Nephron progenitor cell (in vitro differentiated cells): ENCODE measurements around the gene ZDBF2.

Experiments used
- DNase-seq: peaks from one replicate; pipeline ENCODE4 v3.0.0; 2021
- H3K27ac Mint-ChIP-seq: 2 replicates; pipeline ENCODE4 v1.8.0; 2021; ENCODE audit warnings: mild to moderate bottlenecking, moderate library complexity, mixed read lengths
- H3K27me3 Mint-ChIP-seq: 2 replicates; pipeline ENCODE4 v1.8.0; 2021; ENCODE audit warnings: mild to moderate bottlenecking, low read depth, mixed read lengths; ENCODE audit not compliant: poor library complexity
- H3K36me3 Mint-ChIP-seq: 2 replicates; pipeline ENCODE4 v1.8.0; 2021; ENCODE audit warnings: low read depth, mixed read lengths
- H3K4me1 Mint-ChIP-seq: 2 replicates; pipeline ENCODE4 v1.8.0; 2021; ENCODE audit warnings: mixed read lengths
- H3K4me3 Mint-ChIP-seq: 2 replicates; pipeline ENCODE4 v1.8.0; 2021; ENCODE audit warnings: mild to moderate bottlenecking, moderate library complexity, mixed read lengths
- H3K9me3 Mint-ChIP-seq: 2 replicates; pipeline ENCODE4 v1.8.0; 2021; ENCODE audit warnings: mild to moderate bottlenecking, moderate library complexity, mixed read lengths
- CTCF ChIP-seq: fragments of 200-600 bp; sonication (generic); IDR thresholded peaks from 2 replicates; pipeline ENCODE4 v1.5.0; 2021; ENCODE audit warnings: antibody characterized with exemption

ZDBF2 gene

DNA sequence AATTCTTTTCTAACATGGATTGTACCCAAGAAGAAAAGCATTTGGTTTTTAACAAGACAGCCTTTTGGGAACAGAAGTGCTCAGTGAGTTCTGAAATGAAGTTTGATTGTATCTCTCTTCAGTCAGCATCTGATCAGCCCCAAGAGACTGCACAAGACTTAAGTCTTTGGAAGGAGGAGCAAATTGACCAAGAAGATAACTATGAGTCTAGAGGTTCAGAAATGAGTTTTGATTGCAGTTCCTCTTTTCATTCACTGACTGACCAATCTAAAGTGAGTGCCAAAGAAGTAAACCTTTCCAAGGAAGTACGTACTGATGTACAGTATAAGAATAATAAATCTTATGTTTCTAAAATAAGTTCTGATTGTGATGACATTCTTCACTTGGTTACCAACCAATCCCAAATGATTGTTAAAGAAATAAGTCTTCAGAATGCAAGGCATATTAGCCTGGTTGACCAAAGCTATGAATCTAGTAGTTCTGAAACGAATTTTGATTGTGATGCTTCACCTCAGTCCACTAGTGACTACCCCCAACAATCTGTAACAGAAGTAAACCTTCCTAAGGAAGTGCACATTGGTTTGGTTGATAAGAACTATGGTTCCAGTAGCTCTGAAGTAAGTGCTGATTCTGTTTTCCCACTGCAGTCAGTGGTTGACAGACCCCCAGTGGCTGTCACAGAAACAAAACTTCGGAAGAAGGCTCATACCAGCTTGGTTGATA lies 31.2 kb downstream of the ZDBF2 start:
- no peak for DNase-seq
- TF ChIP-seq CTCF = no peak
- no peaks in the 10 kb centered on the region for H3K4me1 Mint-ChIP-seq
- peaks cover 90% of the 10 kb centered on the region for H3K36me3 Mint-ChIP-seq
- no peak overlapping the region for H3K4me3 Mint-ChIP-seq
- H3K9me3 Mint-ChIP-seq = peaks cover 29% of the 10 kb centered on the region
- no peaks in the 10 kb centered on the region for H3K27me3 Mint-ChIP-seq
- H3K27ac Mint-ChIP-seq = no peak overlapping the region

GRCh38 chr2:206311026-206311425 lies 36.6 kb downstream of the ZDBF2 start:
- Mint-ChIP-seq H3K4me1 (no peaks in the 10 kb centered on the region), H3K4me3 (no peak overlapping the region), H3K9me3 (peaks cover 29% of the 10 kb centered on the region), H3K27ac (no peak overlapping the region), H3K36me3 (peaks cover 86% of the 10 kb centered on the region), H3K27me3 (no peaks in the 10 kb centered on the region)
- TF ChIP-seq CTCF = no peak
- DNase-seq = no peak

DNA sequence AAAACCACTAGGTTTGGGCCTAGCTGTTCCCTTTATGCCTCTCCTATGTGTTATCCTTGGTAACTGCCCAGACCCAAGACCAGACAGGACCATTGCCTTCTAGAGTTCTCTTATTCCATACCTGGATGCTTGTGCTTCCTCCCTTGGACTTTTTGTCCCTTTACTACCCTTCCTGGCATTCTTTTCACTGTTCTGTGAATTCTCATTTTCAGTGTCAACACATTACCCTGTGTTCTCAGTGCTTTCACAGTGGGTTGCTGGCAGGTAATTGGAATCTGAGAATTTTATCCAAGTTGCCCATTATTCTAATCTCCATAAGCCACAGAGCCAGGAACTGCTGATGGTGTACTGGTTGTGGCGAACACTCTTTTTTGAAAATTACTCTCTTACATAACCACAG lies 41.7 kb downstream of the ZDBF2 start:
- no peak for TF ChIP-seq CTCF
- no peak for DNase-seq
- Mint-ChIP-seq H3K4me3 (no peak overlapping the region), H3K9me3 (peaks cover 23% of the 10 kb centered on the region), H3K4me1 (no peaks in the 10 kb centered on the region), H3K36me3 (peaks cover 72% of the 10 kb centered on the region), H3K27ac (peak overlapping the region; percentile 75), H3K27me3 (peaks cover 3% of the 10 kb centered on the region)

DNA sequence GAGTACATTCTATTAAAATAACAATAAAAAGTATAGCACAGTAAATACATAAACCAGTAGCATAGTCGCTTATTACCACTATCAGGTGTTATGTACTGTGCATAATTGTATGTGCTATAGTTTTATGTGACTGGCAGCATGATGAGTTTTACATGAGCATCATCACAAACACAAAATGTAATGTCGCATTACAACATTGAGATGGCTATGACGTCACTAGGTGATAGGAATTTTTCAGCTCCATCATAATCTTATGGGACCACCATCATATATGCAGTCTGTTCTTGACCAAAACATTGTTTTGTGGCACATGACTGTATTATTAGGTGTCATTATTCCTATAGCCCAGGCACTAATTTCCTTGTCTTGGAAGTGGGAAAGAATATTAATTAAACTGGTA lies 48.6 kb downstream of the ZDBF2 start:
- no peak for TF ChIP-seq CTCF
- H3K27me3 Mint-ChIP-seq = peaks cover 6% of the 10 kb centered on the region
- H3K4me1 Mint-ChIP-seq = no peaks in the 10 kb centered on the region
- no peak for DNase-seq
- no peak overlapping the region for H3K4me3 Mint-ChIP-seq
- peaks cover 17% of the 10 kb centered on the region for H3K36me3 Mint-ChIP-seq
- peaks cover 17% of the 10 kb centered on the region for H3K9me3 Mint-ChIP-seq
- no peak overlapping the region for H3K27ac Mint-ChIP-seq

DNA sequence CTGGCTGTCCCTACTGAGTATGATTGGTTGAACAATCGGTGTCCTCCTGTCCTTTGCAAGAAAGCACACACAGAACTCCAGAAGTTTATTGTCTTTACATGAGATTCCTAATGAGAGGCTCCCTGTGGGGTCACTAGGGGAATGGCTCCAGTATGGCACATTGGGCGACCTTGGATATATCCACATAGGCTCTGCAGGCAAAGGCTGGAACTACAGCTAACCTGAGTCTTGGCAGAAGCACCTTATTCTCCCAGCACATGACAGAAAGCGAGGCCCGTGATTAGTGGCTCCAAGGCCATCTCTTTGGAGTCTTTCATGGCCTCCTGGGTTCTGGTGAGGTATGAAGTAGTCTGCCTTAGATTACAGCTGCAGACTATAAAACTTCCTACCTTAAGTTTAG lies 49.0 kb downstream of the ZDBF2 start:
- TF ChIP-seq CTCF = no peak
- no peak for DNase-seq
- H3K27ac Mint-ChIP-seq = no peak overlapping the region
- no peak overlapping the region for H3K4me3 Mint-ChIP-seq
- H3K9me3 Mint-ChIP-seq = peaks cover 14% of the 10 kb centered on the region
- peaks cover 6% of the 10 kb centered on the region for H3K27me3 Mint-ChIP-seq
- no peaks in the 10 kb centered on the region for H3K4me1 Mint-ChIP-seq
- peaks cover 12% of the 10 kb centered on the region for H3K36me3 Mint-ChIP-seq

- H3K9me3 Mint-ChIP-seq = peaks cover 1% of the 10 kb centered on the region
- H3K4me3 Mint-ChIP-seq = no peak overlapping the region
- peaks cover 3% of the 10 kb centered on the region for H3K27me3 Mint-ChIP-seq
- no peaks in the 10 kb centered on the region for H3K36me3 Mint-ChIP-seq
- H3K4me1 Mint-ChIP-seq = no peaks in the 10 kb centered on the region
- no peak overlapping the region for H3K27ac Mint-ChIP-seq
- no peak for TF ChIP-seq CTCF
- no peak for DNase-seq
These were observed 50.4 kb downstream of the ZDBF2 start for GRCh38 chr2:206324869-206325268.
